HFFc6 (cell line): ENCODE measurements around the gene VPS26B. TPM values are rescaled to one million over a fixed set of nuclear protein-coding genes. Genes with fewer than 3 reads are reported as not detected.
A peak's percentile ranks its signal among the peaks of the same experiment; 100 is the strongest.

Source experiments
- DNase-seq: peaks from one replicate; pipeline ENCODE4 v3.0.0-alpha.2; 2018
- H3K27ac Mint-ChIP-seq: 2 replicates; pipeline ENCODE4 v1.8.0; 2020; ENCODE audit warnings: mild to moderate bottlenecking, mixed read lengths
- H3K27me3 Mint-ChIP-seq: 2 replicates; pipeline ENCODE4 v1.8.0; 2021; ENCODE audit warnings: mild to moderate bottlenecking, moderate library complexity, mixed read lengths; ENCODE audit not compliant: insufficient read depth
- H3K36me3 Mint-ChIP-seq: 2 replicates; pipeline ENCODE4 v1.8.0; 2021; ENCODE audit warnings: low read depth, mixed read lengths
- H3K4me1 Mint-ChIP-seq: 2 replicates; pipeline ENCODE4 v1.8.0; 2020; ENCODE audit warnings: low read depth, mixed read lengths
- H3K4me3 Mint-ChIP-seq: 2 replicates; pipeline ENCODE4 v1.8.0; 2020; ENCODE audit warnings: mild to moderate bottlenecking, moderate library complexity, mixed read lengths
- H3K9me3 Mint-ChIP-seq: 2 replicates; pipeline ENCODE4 v1.8.0; 2020; ENCODE audit warnings: mild to moderate bottlenecking, mixed read lengths
- total RNA-seq, 6 experiments: library from RNA; stranded (reverse); fragmentation: NEBNext Ultra II Directional; extraction: Animal tissue kit (Norgen Biotek cat#: 25700); gene quantifications; 2 replicates in 1 of 6; 3 replicates in 5 of 6; pipeline ENCODE4 v1.2.3, GENCODE V29; 2021
- TF ChIP-seq, protein P1 (sequence below): fragments of 200-600 bp; sonication (generic); IDR thresholded peaks from 2 replicates; pipeline ENCODE4 v1.5.0; 2021; ENCODE audit warnings: antibody characterized with exemption, mild to moderate bottlenecking

Gene VPS26B
- total RNA-seq, 6 experiments from 2014 or later, result 36.5 to 45.0 (median 39.1) TPM

DNA sequence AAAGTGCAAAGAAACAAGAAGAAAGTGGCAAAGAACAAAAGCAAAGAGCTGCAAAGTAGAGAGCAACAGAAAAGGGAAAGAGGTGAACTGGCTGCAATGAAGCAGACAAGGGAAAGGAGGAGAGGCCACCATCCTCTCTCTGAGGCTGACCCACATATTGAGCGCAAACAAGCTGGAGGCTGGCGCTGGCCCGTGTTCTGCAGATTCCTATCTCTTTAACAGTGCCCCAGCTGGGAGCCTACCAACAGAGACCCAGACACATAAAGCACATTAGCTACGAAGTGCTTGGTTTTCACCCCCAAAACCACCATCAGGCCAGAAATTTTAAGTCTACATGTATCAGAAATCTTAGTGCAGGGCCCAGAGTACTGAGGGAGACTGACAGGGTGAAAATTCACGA, 18.3 kb upstream of the VPS26B start:
- Mint-ChIP-seq H3K9me3 (no peaks in the 10 kb centered on the region), H3K4me3 (no peak overlapping the region), H3K27me3 (no peaks in the 10 kb centered on the region; the same call in 1 of the 2 replicates), H3K4me1 (peaks cover 4% of the 10 kb centered on the region), H3K27ac (no peak overlapping the region), H3K36me3 (peaks cover 29% of the 10 kb centered on the region)
- TF ChIP-seq, protein P1, sequence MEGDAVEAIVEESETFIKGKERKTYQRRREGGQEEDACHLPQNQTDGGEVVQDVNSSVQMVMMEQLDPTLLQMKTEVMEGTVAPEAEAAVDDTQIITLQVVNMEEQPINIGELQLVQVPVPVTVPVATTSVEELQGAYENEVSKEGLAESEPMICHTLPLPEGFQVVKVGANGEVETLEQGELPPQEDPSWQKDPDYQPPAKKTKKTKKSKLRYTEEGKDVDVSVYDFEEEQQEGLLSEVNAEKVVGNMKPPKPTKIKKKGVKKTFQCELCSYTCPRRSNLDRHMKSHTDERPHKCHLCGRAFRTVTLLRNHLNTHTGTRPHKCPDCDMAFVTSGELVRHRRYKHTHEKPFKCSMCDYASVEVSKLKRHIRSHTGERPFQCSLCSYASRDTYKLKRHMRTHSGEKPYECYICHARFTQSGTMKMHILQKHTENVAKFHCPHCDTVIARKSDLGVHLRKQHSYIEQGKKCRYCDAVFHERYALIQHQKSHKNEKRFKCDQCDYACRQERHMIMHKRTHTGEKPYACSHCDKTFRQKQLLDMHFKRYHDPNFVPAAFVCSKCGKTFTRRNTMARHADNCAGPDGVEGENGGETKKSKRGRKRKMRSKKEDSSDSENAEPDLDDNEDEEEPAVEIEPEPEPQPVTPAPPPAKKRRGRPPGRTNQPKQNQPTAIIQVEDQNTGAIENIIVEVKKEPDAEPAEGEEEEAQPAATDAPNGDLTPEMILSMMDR, result no peak
- no peak for DNase-seq

DNA sequence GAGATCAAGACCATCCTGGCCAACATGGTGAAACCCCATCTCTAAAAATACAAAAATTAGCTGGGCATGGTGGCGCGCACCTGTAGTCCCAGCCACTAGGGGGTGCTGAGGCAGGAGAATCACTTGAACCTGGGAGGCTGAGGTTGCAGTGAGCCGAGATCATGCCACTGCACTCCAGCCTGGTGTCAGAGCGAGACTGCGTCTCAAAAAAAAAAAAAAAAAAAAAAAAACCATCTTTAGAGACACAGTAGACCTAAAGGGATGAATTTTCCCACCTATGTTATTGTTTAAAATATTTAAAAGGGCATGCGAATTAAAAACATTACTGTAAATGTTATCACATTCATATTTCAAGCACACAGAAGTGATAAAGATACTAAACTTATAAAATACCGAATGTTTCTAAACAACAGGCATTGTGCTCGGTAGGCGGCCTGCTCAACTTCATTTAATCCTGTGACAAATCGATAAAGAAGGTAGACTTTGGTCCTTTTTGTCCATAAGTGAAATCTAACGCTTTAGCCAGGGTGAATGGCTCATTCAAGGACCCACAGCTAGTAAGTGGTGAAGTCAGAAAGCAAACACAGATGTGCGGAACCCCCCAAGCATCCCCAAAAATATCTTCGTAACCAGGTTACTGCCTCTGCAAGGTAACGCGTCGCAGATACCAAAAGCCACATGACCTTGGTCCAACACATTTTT, 16.8 kb upstream of the VPS26B start:
- Mint-ChIP-seq H3K36me3 (peaks cover 20% of the 10 kb centered on the region), H3K27ac (no peak overlapping the region), H3K4me1 (peaks cover 11% of the 10 kb centered on the region), H3K9me3 (no peaks in the 10 kb centered on the region), H3K4me3 (no peak overlapping the region), H3K27me3 (no peaks in the 10 kb centered on the region; the same call in 1 of the 2 replicates)
- TF ChIP-seq, protein P1, result peak; percentile 90
- peak; percentile 6 for DNase-seq

DNA sequence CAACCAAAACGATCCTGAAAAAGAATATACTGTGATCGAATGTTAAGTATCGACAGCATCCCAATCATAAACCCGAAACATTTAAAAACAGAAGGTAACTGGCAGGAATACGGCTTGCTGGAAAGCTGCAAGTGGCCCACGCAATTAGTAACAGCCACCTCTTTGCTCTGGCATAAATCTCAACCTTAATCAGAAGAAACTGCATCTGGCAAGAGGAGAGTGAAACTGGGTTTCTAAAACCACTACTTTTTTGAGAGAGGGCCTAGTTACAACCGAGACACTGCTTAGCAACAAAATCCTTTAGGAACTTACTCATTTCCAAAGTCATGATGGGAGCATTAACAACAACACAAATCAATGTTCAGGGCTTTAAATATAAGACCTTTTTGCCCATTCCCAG, 8.6 kb upstream of the VPS26B start:
- Mint-ChIP-seq H3K36me3 (peaks cover 16% of the 10 kb centered on the region; the same call in 1 of the 2 replicates), H3K27ac (no peak overlapping the region), H3K4me1 (peaks cover 22% of the 10 kb centered on the region), H3K27me3 (no peaks in the 10 kb centered on the region), H3K4me3 (no peak overlapping the region), H3K9me3 (no peaks in the 10 kb centered on the region)
- TF ChIP-seq, protein P1, result no peak
- no peak for DNase-seq

DNA sequence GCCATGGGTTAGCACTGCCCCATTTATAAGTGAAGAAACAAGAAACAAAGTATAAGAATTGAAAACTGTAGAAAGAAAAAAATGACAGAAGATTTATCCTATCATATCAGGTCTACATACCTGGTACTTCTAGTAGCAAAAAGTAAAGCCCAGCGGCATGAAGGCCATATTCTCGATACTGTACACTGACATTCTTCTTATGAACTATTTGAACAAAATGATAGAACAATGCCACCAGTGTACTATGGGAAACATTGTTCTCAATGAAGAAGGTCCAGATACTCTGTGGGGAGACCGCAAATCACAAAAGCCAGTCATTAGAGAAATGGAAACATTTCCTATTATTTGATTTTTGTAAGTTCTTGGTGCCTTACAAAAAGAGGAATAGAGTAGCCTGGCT, 7.7 kb upstream of the VPS26B start:
- peaks cover 17% of the 10 kb centered on the region for H3K4me1 Mint-ChIP-seq
- no peak overlapping the region for H3K4me3 Mint-ChIP-seq
- peaks cover 16% of the 10 kb centered on the region; the same call in 1 of the 2 replicates for H3K36me3 Mint-ChIP-seq
- no peak overlapping the region for H3K27ac Mint-ChIP-seq
- no peak for DNase-seq
- H3K9me3 Mint-ChIP-seq, result no peaks in the 10 kb centered on the region
- TF ChIP-seq, protein P1, result no peak
- no peaks in the 10 kb centered on the region for H3K27me3 Mint-ChIP-seq

DNA sequence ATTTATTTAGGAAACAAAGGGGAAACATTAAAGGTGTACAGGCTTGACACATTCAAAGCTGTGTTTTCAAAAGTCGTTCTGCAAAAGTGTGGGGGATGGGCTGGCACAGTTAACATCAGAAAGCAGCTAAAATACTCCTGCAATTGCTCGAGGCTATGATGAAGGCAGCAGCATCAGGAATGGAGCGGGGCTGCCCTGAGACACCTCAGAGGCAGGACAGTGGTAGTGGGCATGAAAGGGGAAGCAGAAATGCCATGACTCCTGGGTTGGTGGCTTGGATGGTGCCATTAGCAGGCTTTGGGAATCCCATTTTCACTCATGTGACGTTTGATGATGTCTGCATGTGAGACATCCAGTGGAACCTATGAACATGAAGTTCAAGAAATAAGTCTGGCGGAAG, 1.4 kb upstream of the VPS26B start:
- DNase-seq, result no peak
- Mint-ChIP-seq H3K27ac (peak overlapping the region; percentile 61), H3K27me3 (no peaks in the 10 kb centered on the region), H3K4me3 (peak overlapping the region; percentile 92), H3K36me3 (peaks cover 9% of the 10 kb centered on the region; the same call in 1 of the 2 replicates), H3K4me1 (peaks cover 46% of the 10 kb centered on the region), H3K9me3 (no peaks in the 10 kb centered on the region)
- TF ChIP-seq, protein P1, result no peak
